Endothelial cell (in vitro differentiated cells): ENCODE results near the gene LIPI. TPM values are rescaled to one million over a fixed set of nuclear protein-coding genes. Genes with fewer than 3 reads are reported as not detected.
"Not testable (repeated sequence)": the region's sequence is repeated elsewhere in the genome, so short reads cannot be mapped to it uniquely, and the experiment has no call there.

Experiments
- DNase-seq: peaks from one replicate; pipeline ENCODE4 v3.0.0; 2021; ENCODE audit warnings: low spot score
- H3K27ac Mint-ChIP-seq: one replicate; pipeline ENCODE4 v1.8.0; 2021; ENCODE audit warnings: mixed read lengths, inconsistent platforms; ENCODE audit not compliant: unreplicated experiment
- H3K27me3 Mint-ChIP-seq: one replicate; pipeline ENCODE4 v1.8.0; 2021; ENCODE audit warnings: mild to moderate bottlenecking, moderate library complexity, mixed read lengths, inconsistent platforms; ENCODE audit not compliant: unreplicated experiment
- H3K36me3 Mint-ChIP-seq: one replicate; pipeline ENCODE4 v1.8.0; 2021; ENCODE audit warnings: mild to moderate bottlenecking, low read depth, mixed read lengths, inconsistent platforms; ENCODE audit not compliant: unreplicated experiment
- H3K4me1 Mint-ChIP-seq: one replicate; pipeline ENCODE4 v1.8.0; 2021; ENCODE audit warnings: mild to moderate bottlenecking, mixed read lengths, inconsistent platforms; ENCODE audit not compliant: unreplicated experiment
- H3K4me3 Mint-ChIP-seq: one replicate; pipeline ENCODE4 v1.8.0; 2021; ENCODE audit warnings: mild to moderate bottlenecking, mixed read lengths, inconsistent platforms; ENCODE audit not compliant: unreplicated experiment
- H3K9me3 Mint-ChIP-seq: one replicate; pipeline ENCODE4 v1.8.0; 2021; ENCODE audit warnings: mixed read lengths, inconsistent platforms; ENCODE audit not compliant: unreplicated experiment
- CTCF ChIP-seq: fragments of 200-600 bp; sonication (generic); IDR thresholded peaks from one replicate; pipeline ENCODE4 v1.5.0; 2021; ENCODE audit warnings: antibody characterized with exemption; ENCODE audit not compliant: unreplicated experiment
- total RNA-seq: library from RNA; stranded (reverse); fragmentation: NEBNext Ultra II Directional; extraction: Animal tissue kit (Norgen Biotek cat#: 25700); gene quantifications from one replicate; pipeline ENCODE4 v1.2.1, GENCODE V29; 2021; ENCODE audit not compliant: unreplicated experiment

The LIPI gene
- total RNA-seq, 1 donor from 2014 or later: not detected

GRCh38 chr21:14114251-14114650 lies 96.5 kb downstream of the LIPI start:
- H3K36me3 Mint-ChIP-seq: no peaks in the 10 kb centered on the region
- DNase-seq: no peak
- peaks cover 2% of the 10 kb centered on the region for H3K27me3 Mint-ChIP-seq
- TF ChIP-seq CTCF: no peak
- no peak overlapping the region for H3K4me3 Mint-ChIP-seq
- H3K9me3 Mint-ChIP-seq: no peaks in the 10 kb centered on the region
- peaks cover 7% of the 10 kb centered on the region for H3K4me1 Mint-ChIP-seq
- no peak overlapping the region for H3K27ac Mint-ChIP-seq

- H3K27me3 Mint-ChIP-seq, DNase-seq, H3K27ac Mint-ChIP-seq, H3K4me1 Mint-ChIP-seq, H3K9me3 Mint-ChIP-seq, H3K36me3 Mint-ChIP-seq, H3K4me3 Mint-ChIP-seq: not testable (repeated sequence)
Observed at GRCh38 chr21:14104564-14104963, 106.2 kb downstream of the LIPI start.

- Mint-ChIP-seq H3K4me3 (no peak overlapping the region), H3K27ac (no peak overlapping the region), H3K4me1 (no peaks in the 10 kb centered on the region), H3K9me3 (no peaks in the 10 kb centered on the region), H3K27me3 (no peaks in the 10 kb centered on the region), H3K36me3 (peaks cover 6% of the 10 kb centered on the region)
- no peak for DNase-seq
- TF ChIP-seq CTCF: no peak
Observed at GRCh38 chr21:14099570-14099969, 111.2 kb downstream of the LIPI start.

- Mint-ChIP-seq H3K4me1 (no peaks in the 10 kb centered on the region), H3K27ac (no peak overlapping the region), H3K27me3 (no peaks in the 10 kb centered on the region), H3K36me3 (peaks cover 6% of the 10 kb centered on the region), H3K4me3 (no peak overlapping the region), H3K9me3 (no peaks in the 10 kb centered on the region)
- TF ChIP-seq CTCF: no peak
- no peak for DNase-seq
Observed at GRCh38 chr21:14097881-14098499, 112.8 kb downstream of the LIPI start.

GRCh38 chr21:14096577-14096976 lies 114.2 kb downstream of the LIPI start:
- Mint-ChIP-seq H3K36me3 (peaks cover 6% of the 10 kb centered on the region), H3K4me3 (no peak overlapping the region), H3K9me3 (no peaks in the 10 kb centered on the region), H3K27ac (no peak overlapping the region), H3K27me3 (no peaks in the 10 kb centered on the region), H3K4me1 (no peaks in the 10 kb centered on the region)
- DNase-seq: no peak
- no peak for TF ChIP-seq CTCF
